Endothelial cell of umbilical vein (primary cell): Measurements from ENCODE around the gene TCP11. TPM values are rescaled to one million over a fixed set of nuclear protein-coding genes. Genes with fewer than 3 reads are reported as not detected.
A peak's percentile ranks its signal among the peaks of the same experiment; 100 is the strongest.

Experiments
- BruUV-seq: library from RNA; stranded (reverse); fragments of 400-500 nt; replicated peaks from 2 replicates; lab custom pipeline; 2021; lab: Mats Ljungman, UMichigan
- CTCF ChIA-PET: fragments of 300-600, 350-600 bp; sonication (Branson Sonifier 250); formaldehyde crosslinking; loops from one replicate; lab custom pipeline; 2021; ENCODE audit warnings: antibody characterized with exemption, inconsistent platforms; lab: Charles Lee
- POLR2A ChIA-PET: fragments of 300-600, 350-600 bp; sonication (Branson Sonifier 250); formaldehyde crosslinking; loops from one replicate; lab custom pipeline; 2021; ENCODE audit warnings: antibody characterized with exemption, inconsistent platforms; lab: Charles Lee
- DNase-seq: peaks from one replicate; pipeline ENCODE4 v3.0.0-alpha.2; 2011; ENCODE audit warnings: low read depth, low spot score
- FAIRE-seq: peaks from 2 replicates; lab custom pipeline; 2011; peaks lifted over from hg19 to GRCh38; lab: Jason Lieb, UNC
- H2AFZ ChIP-seq: 2 replicates; pipeline ENCODE4 v1.6.0; 2012; ENCODE audit warnings: low read depth, low read length, control low read depth, inconsistent platforms
- H3K27ac ChIP-seq: 2 replicates; pipeline ENCODE4 v1.5.1; 2011; ENCODE audit warnings: low read depth, mild to moderate bottlenecking, control low read depth, low read length, moderate library complexity; ENCODE audit not compliant: insufficient read depth
- H3K27me3 ChIP-seq, 2 experiments: 2 replicates each; pipeline versions ENCODE4 v1.6.0 to v1.6.1; 2011; ENCODE audit warnings: low read length in 2 of 2, mixed read lengths in 1 of 2; ENCODE audit not compliant: control insufficient read depth in 2 of 2, insufficient read depth in 2 of 2
- H3K36me3 ChIP-seq, 2 experiments: 2 replicates in 1 of 2; 3 replicates in 1 of 2; pipeline ENCODE4 v1.5.1; 2011; ENCODE audit warnings: low read length in 2 of 2, mild to moderate bottlenecking in 1 of 2, moderate library complexity in 1 of 2; ENCODE audit not compliant: control insufficient read depth in 2 of 2, insufficient read depth in 2 of 2; ENCODE audit errors: extremely low read depth in 1 of 2
- H3K4me1 ChIP-seq: 3 replicates; pipeline ENCODE4 v1.5.1; 2011; ENCODE audit warnings: mild to moderate bottlenecking, low read length; ENCODE audit not compliant: control insufficient read depth, insufficient read depth; ENCODE audit errors: extremely low read depth
- H3K4me2 ChIP-seq: 2 replicates; pipeline ENCODE4 v1.6.1; 2011; ENCODE audit warnings: low read length, control low read depth, mixed read lengths; ENCODE audit not compliant: insufficient read depth
- H3K4me3 ChIP-seq, 3 experiments: fragments of 200-600 bp in 1 of 3; sonication (generic), shearing (Covaris generic) in 1 of 3; replicated peaks in 1 of 3; 2 replicates each; pipeline ENCODE4 v1.5.1; 2011 to 2016; ENCODE audit warnings: control low read depth in 3 of 3, low read length in 3 of 3, mild to moderate bottlenecking in 2 of 3, inconsistent platforms in 1 of 3, low read depth in 1 of 3, moderate library complexity in 1 of 3; ENCODE audit not compliant: insufficient read depth in 1 of 3
- H3K79me2 ChIP-seq: 2 replicates; pipeline ENCODE4 v1.6.0; 2012; ENCODE audit warnings: low read length, inconsistent platforms; ENCODE audit not compliant: control insufficient read depth, insufficient read depth
- H3K9ac ChIP-seq: replicated peaks from 2 replicates; pipeline ENCODE3; 2011; ENCODE audit warnings: low read length, control low read depth; ENCODE audit not compliant: insufficient read depth; ENCODE audit errors: extremely low read depth
- H3K9me1 ChIP-seq: replicated peaks from 3 replicates; pipeline ENCODE4 v1.6.0; 2011; ENCODE audit warnings: mild to moderate bottlenecking, low read length; ENCODE audit not compliant: control insufficient read depth, insufficient read depth; ENCODE audit errors: extremely low read depth
- H3K9me3 ChIP-seq: replicated peaks from 2 replicates; pipeline ENCODE4 v1.5.1; 2012; ENCODE audit warnings: low read length, inconsistent platforms; ENCODE audit not compliant: control insufficient read depth, insufficient read depth
- H4K20me1 ChIP-seq: replicated peaks from 2 replicates; pipeline ENCODE3; 2011; ENCODE audit warnings: mild to moderate bottlenecking, low read length; ENCODE audit not compliant: control insufficient read depth, insufficient read depth; ENCODE audit errors: extremely low read depth
- CTCF ChIP-seq, 2 donors: IDR thresholded peaks; 1 replicate in 1 of 2; 2 replicates in 1 of 2; pipeline ENCODE4 v1.5.1; 2011; ENCODE audit warnings: low read length in 2 of 2, mild to moderate bottlenecking in 2 of 2, moderate library complexity in 2 of 2, control low read depth in 1 of 2, inconsistent platforms in 1 of 2, low read depth in 1 of 2; ENCODE audit not compliant: insufficient read depth in 1 of 2; ENCODE audit errors: extremely low read depth in 1 of 2
- EZH2 ChIP-seq: IDR thresholded peaks from 2 replicates; pipeline ENCODE4 v1.6.1; 2012; ENCODE audit warnings: borderline replicate concordance, low read depth, mild to moderate bottlenecking, moderate library complexity, low read length, inconsistent platforms; ENCODE audit not compliant: severe bottlenecking
- FOS ChIP-seq: IDR thresholded peaks from 2 replicates; pipeline ENCODE4 v1.6.1; 2011; ENCODE audit warnings: mild to moderate bottlenecking, low read length, moderate library complexity, borderline replicate concordance; ENCODE audit not compliant: insufficient read depth
- GATA2 ChIP-seq: IDR thresholded peaks from 2 replicates; pipeline ENCODE4 v1.7.0; 2011; ENCODE audit warnings: low read depth, mild to moderate bottlenecking, moderate library complexity, mixed read lengths, low read length; ENCODE audit not compliant: insufficient read length, insufficient read depth
- JUN ChIP-seq: IDR thresholded peaks from 2 replicates; pipeline ENCODE4 v1.6.1; 2011; ENCODE audit warnings: borderline replicate concordance, low read depth; ENCODE audit not compliant: insufficient read length, insufficient read depth
- MAX ChIP-seq: IDR thresholded peaks from 2 replicates; pipeline ENCODE4 v1.6.1; 2011; ENCODE audit not compliant: insufficient read depth, insufficient read length
- MYC ChIP-seq: IDR thresholded peaks from one replicate; pipeline ENCODE4 v1.6.1; 2011; ENCODE audit warnings: mild to moderate bottlenecking, low read depth, low read length
- POLR2A ChIP-seq: IDR thresholded peaks from 2 replicates; pipeline ENCODE4 v1.6.1; 2012; ENCODE audit warnings: low read depth, mild to moderate bottlenecking, control low read depth, low read length
- POLR2AphosphoS5 ChIP-seq: IDR thresholded peaks from 2 replicates; pipeline ENCODE4 v1.6.1; 2012; ENCODE audit warnings: low read depth, mild to moderate bottlenecking, control low read depth, low read length, moderate library complexity; ENCODE audit not compliant: insufficient read depth
- dilution Hi-C: fragments of 300-500 bp; cut with MboI; formaldehyde crosslinking; loops from one replicate; pipeline ENCODE4 v1.15.0; 2019; ENCODE audit warnings: low sequenced_read_pairs; ENCODE audit not compliant: extremely low pct_ligation_motif_present
- intact Hi-C: fragments of 100-400 bp; cut with micrococcal nuclease; formaldehyde crosslinking; loops from one replicate; pipeline ENCODE4 v1.10.0; 2022
- polyA plus RNA-seq, 4 experiments: library from polyadenylated mRNA; depleted of rRNA in 3 of 4; stranded (reverse) in 3 of 4; unstranded in 1 of 4; fragments of >200 nt; gene quantifications; 2 replicates each; pipeline versions ENCODE4 v1.2.1 to v1.2.3, GENCODE V29; 2011 to 2012; ENCODE audit warnings: missing spikeins in 1 of 4
- total RNA-seq: library from RNA; stranded (reverse); gene quantifications from 2 replicates; pipeline ENCODE4 v1.2.3, GENCODE V29; 2021

TCP11 gene
- total and polyA plus RNA-seq, 2 donors (not counting 3 experiments of a cell fraction or from before 2014, with no cell fraction given): 0.18 TPM; not detected in 1

- H2AFZ ChIP-seq: peak overlapping the region; percentile 88
- FAIRE-seq: peak; percentile 81
- DNase-seq: peak; percentile 31
- intact Hi-C loops: loop anchor here (10.0 kb wide), 1 partner anchor 283 kb away; no protein-coding TSS in a partner anchor
- no peak overlapping the region for H3K4me3 ChIP-seq
- no peak for TF ChIP-seq EZH2
- TF ChIP-seq POLR2AphosphoS5: peak; percentile 43
- peak; percentile 47 for TF ChIP-seq JUN
- TF ChIP-seq FOS: peak; percentile 72
- no peak for TF ChIP-seq MAX
- TF ChIP-seq CTCF (IDR thresholded peaks at IDR 0.05; ENCODE audit: extremely low read depth in 1 of 2, insufficient read depth in 1 of 2, low read depth in 1 of 2, low read length in 2 of 2): no peak
- no peak for TF ChIP-seq GATA2
- no peak for TF ChIP-seq POLR2A
- no peak for TF ChIP-seq MYC
- H3K79me2 ChIP-seq: no peaks in the 10 kb centered on the region
- H3K36me3 ChIP-seq: no peaks in the 10 kb centered on the region
- peaks cover 11% of the 10 kb centered on the region for H3K4me1 ChIP-seq
- no peaks in the 10 kb centered on the region for H3K27me3 ChIP-seq
- no peak overlapping the region for H3K27ac ChIP-seq
- no peaks in the 10 kb centered on the region for H3K9me3 ChIP-seq
- dilution Hi-C loops: no loop called here
- no peaks in the 10 kb centered on the region for H4K20me1 ChIP-seq
- ChIA-PET POLR2A (interaction anchor here (0.6 to 0.8 kb wide), 2 partner anchors 51 to 57 kb away, joined by 3 read pairs; no protein-coding TSS in a partner anchor), CTCF (interaction anchor here (0.7 to 9.0 kb wide), 6 partner anchors 9 to 161 kb away, joined by 3 to 181 read pairs (median 18); no protein-coding TSS in a partner anchor)
- H3K9me1 ChIP-seq: no peaks in the 10 kb centered on the region
- no TSS peak for BruUV-seq
- peak overlapping the region; percentile 34 for H3K4me2 ChIP-seq
- H3K9ac ChIP-seq: peak overlapping the region; percentile 2
These were observed 7.1 kb upstream of the TCP11 start for GRCh38 chr6:35148167-35148741.
